ENCODE measurements around the gene MYH9. TPM values are rescaled to one million over a fixed set of nuclear protein-coding genes. Genes with fewer than 3 reads are reported as not detected.

Gene MYH9
- total and polyA plus RNA-seq, 4 experiments from 2014 or later, result 17.3 to 734 (median 597) TPM

DNA sequence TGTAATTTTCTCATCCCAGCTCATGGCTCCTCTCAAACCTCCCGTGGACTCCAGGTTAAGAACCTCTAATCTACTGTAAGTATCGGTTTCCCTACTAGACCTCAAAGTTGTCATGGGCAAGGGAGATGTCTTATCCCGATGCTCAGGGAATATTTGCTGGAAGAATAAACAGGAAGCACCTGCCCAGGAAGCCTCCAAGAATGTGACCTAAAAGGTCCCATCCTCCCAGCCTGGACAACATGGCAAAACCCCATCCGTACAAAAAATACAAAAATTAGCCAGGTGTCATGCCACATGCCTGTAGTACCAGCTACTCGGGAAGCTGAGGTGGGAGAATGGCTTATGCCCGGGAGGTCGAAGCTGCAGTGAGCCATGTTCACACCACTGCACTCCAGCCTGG is 72.4 kb downstream of the MYH9 start:
- Histone ChIP-seq H3K36me3 (ENCODE audit: insufficient read depth, low read length) (peaks cover 96% of the 10 kb centered on the region), H3K4me3 (ENCODE audit: low read length in 2 of 2) (no peak overlapping the region), H3K27ac (ENCODE audit: low read depth, low read length) (no peak overlapping the region), H3K4me1 (ENCODE audit: insufficient read depth, low read length) (no peaks in the 10 kb centered on the region), H3K27me3 (ENCODE audit: insufficient read depth, low read length) (no peaks in the 10 kb centered on the region), H3K9me3 (ENCODE audit: control insufficient read depth in 1 of 2, low read length in 2 of 2) (no peaks in the 10 kb centered on the region)
- Mint-ChIP-seq H3K36me3 (peaks cover 67 to 86% of the 10 kb centered on the region in 2 donors), H3K27me3 (no peaks in the 10 kb centered on the region), H3K4me1 (peaks cover 3 to 9% (median 6%) of the 10 kb centered on the region in 4 donors), H3K4me3 (no peak overlapping the region), H3K27ac (peak overlapping the region in 3 of 7 donors; percentile 4 to 79 (median 62)), H3K9me3 (peaks cover 0 to 4% (median 0%) of the 10 kb centered on the region in 8 donors)
- no peak for DNase-seq
- ChIA-PET POLR2A (ENCODE audit: partially characterized antibody) (interaction anchor here (0.6 to 3.8 kb wide), 4 partner anchors 13 to 156 kb away, joined by 3 to 12 read pairs (median 4); no protein-coding TSS in a partner anchor), CTCF (ENCODE audit: partially characterized antibody) (interaction anchor here (0.7 to 6.6 kb wide), 5 partner anchors 10 to 155 kb away, joined by 3 to 43 read pairs (median 3); no protein-coding TSS in a partner anchor)
- intact Hi-C loops (cut with micrococcal nuclease), result no loop called here

DNA sequence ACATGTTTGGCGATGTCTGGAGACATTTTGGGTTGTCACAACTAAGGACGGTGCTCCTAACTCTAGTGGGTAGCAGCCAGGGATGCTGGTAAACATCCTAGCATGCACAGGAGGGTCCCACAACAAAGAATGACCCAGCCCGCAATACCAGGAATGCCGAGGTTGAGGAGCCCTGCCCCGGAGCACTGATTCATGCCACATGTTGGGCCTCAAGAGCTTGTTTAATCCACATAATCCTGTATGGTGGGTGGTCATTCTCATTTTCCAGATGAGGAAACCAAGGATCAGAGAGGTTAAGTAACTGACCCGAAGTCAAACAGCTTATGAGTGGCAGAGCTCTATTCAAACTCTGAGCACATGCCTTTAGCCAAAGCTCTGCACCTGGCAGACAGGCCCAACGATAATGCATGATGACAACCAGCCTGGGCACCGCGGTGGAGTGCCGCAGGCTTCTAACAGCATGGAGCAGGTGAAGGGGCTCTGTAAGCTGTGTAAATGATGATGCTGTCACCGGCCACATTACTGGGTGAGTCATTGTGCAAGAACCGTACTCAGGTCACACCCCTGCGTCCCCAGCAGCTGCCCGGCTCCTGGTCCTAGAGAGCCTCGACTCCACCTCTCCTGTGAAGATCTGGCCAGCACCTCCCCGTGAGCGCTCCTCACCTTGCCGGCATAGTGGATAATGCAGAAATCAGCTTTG is 76.2 kb downstream of the MYH9 start:
- POLR2A ChIA-PET (ENCODE audit: partially characterized antibody), result interaction anchor here (0.8 to 1.7 kb wide), 3 partner anchors 10 to 34 kb away, joined by 3 to 6 read pairs (median 3); no protein-coding TSS in a partner anchor
- Mint-ChIP-seq H3K4me3 (no peak overlapping the region), H3K27ac (peak overlapping the region in 2 of 7 donors; percentile 24 to 30), H3K36me3 (peaks cover 52 to 80% of the 10 kb centered on the region in 2 donors), H3K9me3 (peaks cover 0 to 4% (median 0%) of the 10 kb centered on the region in 8 donors), H3K27me3 (no peaks in the 10 kb centered on the region), H3K4me1 (peaks cover under 1 to 13% (median 2%) of the 10 kb centered on the region in 4 donors)
- Histone ChIP-seq H3K9me3 (ENCODE audit: control insufficient read depth in 1 of 2, low read length in 2 of 2) (no peaks in the 10 kb centered on the region), H3K36me3 (ENCODE audit: insufficient read depth, low read length) (peaks cover 93% of the 10 kb centered on the region), H3K27me3 (ENCODE audit: insufficient read depth, low read length) (no peaks in the 10 kb centered on the region), H3K4me3 (ENCODE audit: low read length in 2 of 2) (no peak overlapping the region), H3K4me1 (ENCODE audit: insufficient read depth, low read length) (no peaks in the 10 kb centered on the region), H3K27ac (ENCODE audit: low read depth, low read length) (no peak overlapping the region)
- peak in 1 of 5 donors; percentile 21 for DNase-seq
- CTCF ChIA-PET (ENCODE audit: partially characterized antibody), result interaction anchor here (1.3 to 6.6 kb wide), 3 partner anchors 11 to 159 kb away, joined by 3 to 43 read pairs (median 10); no protein-coding TSS in a partner anchor
- intact Hi-C loops (cut with micrococcal nuclease), result no loop called here

DNA sequence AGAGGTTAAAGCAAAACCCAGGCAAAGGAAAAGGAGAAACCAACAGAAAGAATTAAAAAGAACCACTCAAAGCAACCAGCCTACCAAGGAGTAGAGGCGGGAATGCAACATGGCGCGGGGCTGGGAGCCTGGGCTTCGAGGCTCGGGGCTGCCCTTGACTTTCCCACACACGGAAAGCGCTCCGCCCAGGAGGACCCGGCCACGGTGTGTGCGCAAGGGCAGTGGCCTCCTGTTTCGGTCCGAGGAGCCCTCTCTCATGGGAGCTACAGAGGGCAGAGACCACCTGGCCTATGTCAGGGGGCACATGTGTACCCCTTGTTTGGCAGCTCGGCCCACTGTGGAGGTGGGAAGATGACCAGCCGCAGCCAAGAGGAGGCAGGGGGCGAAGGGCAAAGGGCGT is 78.9 kb downstream of the MYH9 start:
- ChIA-PET POLR2A (ENCODE audit: partially characterized antibody) (interaction anchor here (1.3 to 2.1 kb wide), 2 partner anchors 15 to 162 kb away, joined by 4 read pairs; no protein-coding TSS in a partner anchor), CTCF (ENCODE audit: partially characterized antibody) (interaction anchor here (1.5 kb wide), 1 partner anchor 162 kb away, joined by 4 read pairs; no protein-coding TSS in a partner anchor)
- H3K4me1 Mint-ChIP-seq, result peaks cover 0 to 13% (median under 1%) of the 10 kb centered on the region in 4 donors
- peak overlapping the region in 1 of 8 donors; percentile 31 for H3K4me3 Mint-ChIP-seq
- DNase-seq, result peak in 1 of 5 donors; percentile 10
- peaks cover 0 to 5% (median 0%) of the 10 kb centered on the region in 8 donors for H3K9me3 Mint-ChIP-seq
- no peak overlapping the region for H3K27ac ChIP-seq (ENCODE audit: low read depth, low read length)
- no peaks in the 10 kb centered on the region for H3K4me1 ChIP-seq (ENCODE audit: insufficient read depth, low read length)
- peaks cover 95% of the 10 kb centered on the region for H3K36me3 ChIP-seq (ENCODE audit: insufficient read depth, low read length)
- peak overlapping the region in 3 of 7 donors; percentile 2 to 75 (median 59) for H3K27ac Mint-ChIP-seq
- intact Hi-C loops (cut with micrococcal nuclease), result no loop called here
- H3K9me3 ChIP-seq (ENCODE audit: control insufficient read depth in 1 of 2, low read length in 2 of 2), result no peaks in the 10 kb centered on the region
- peaks cover 58 to 85% of the 10 kb centered on the region in 2 donors for H3K36me3 Mint-ChIP-seq
- no peaks in the 10 kb centered on the region for H3K27me3 Mint-ChIP-seq
- H3K27me3 ChIP-seq (ENCODE audit: insufficient read depth, low read length), result no peaks in the 10 kb centered on the region
- no peak overlapping the region for H3K4me3 ChIP-seq (ENCODE audit: low read length in 2 of 2)

DNA sequence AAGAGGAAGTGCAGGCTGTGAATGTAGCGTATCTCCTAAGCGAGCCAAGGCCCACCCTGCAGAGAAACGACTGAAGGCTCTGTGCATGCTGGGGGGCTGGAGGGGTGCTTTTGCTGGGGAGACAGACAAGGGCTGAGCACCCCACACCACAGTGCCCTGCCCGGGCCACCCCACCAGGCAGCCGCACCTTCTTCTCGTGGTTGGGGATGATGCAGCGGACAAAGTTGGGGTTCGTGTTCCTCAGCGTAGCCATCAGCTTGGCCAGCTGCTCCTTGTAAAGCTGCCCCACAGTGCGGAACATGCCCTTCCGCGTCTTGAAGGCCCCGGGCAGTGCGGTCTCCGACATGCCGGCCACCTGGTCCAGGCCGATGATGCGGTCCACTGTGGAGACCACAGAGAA is 81.5 kb downstream of the MYH9 start:
- POLR2A ChIA-PET (ENCODE audit: partially characterized antibody), result interaction anchor here (1.6 to 4.7 kb wide), 2 partner anchors 27 to 174 kb away, joined by 6 to 23 read pairs; no protein-coding TSS in a partner anchor
- CTCF ChIA-PET (ENCODE audit: partially characterized antibody), result interaction anchor here (1.3 to 11.4 kb wide), 2 partner anchors 163 to 164 kb away, joined by 4 to 204 read pairs; no protein-coding TSS in a partner anchor

DNA sequence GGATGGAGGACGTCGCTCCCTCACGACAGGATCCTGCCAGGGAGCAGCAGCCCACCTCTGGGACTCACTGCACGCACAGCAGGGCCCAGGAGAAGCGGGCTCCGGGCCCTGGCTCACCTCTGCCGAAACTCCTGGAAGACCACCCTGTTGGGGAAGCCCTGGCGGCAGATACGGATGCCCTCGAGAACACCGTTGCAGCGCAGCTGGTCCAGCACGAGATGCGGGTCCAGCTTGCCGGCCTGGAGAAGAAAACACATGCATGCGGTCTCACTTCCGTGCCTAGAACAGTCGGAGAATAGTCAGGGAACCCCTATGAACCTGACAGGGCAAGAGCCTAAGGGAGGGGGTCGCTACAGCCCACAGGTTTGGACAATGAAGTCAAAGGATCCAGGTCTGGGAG is 82.0 kb downstream of the MYH9 start:
- H3K4me1 ChIP-seq (ENCODE audit: insufficient read depth, low read length), result peaks cover 11% of the 10 kb centered on the region
- no peaks in the 10 kb centered on the region for H3K27me3 ChIP-seq (ENCODE audit: insufficient read depth, low read length)
- Mint-ChIP-seq H3K27ac (peak overlapping the region in 2 of 7 donors; percentile 29 to 61), H3K27me3 (no peaks in the 10 kb centered on the region), H3K9me3 (peaks cover 0 to 2% (median 0%) of the 10 kb centered on the region in 8 donors), H3K4me1 (peaks cover 3 to 16% (median 10%) of the 10 kb centered on the region in 4 donors), H3K4me3 (no peak overlapping the region), H3K36me3 (peaks cover 57 to 84% of the 10 kb centered on the region in 2 donors)
- ChIA-PET POLR2A (ENCODE audit: partially characterized antibody) (interaction anchor here (4.7 kb wide), 1 partner anchor 27 kb away, joined by 23 read pairs; no protein-coding TSS in a partner anchor), CTCF (ENCODE audit: partially characterized antibody) (interaction anchor here (1.0 to 11.4 kb wide), 2 partner anchors 10 to 164 kb away, joined by 3 to 204 read pairs; no protein-coding TSS in a partner anchor)
- intact Hi-C loops (cut with micrococcal nuclease), result no loop called here
- no peaks in the 10 kb centered on the region for H3K9me3 ChIP-seq (ENCODE audit: control insufficient read depth in 1 of 2, low read length in 2 of 2)
- H3K27ac ChIP-seq (ENCODE audit: low read depth, low read length), result no peak overlapping the region
- no peak overlapping the region for H3K4me3 ChIP-seq (ENCODE audit: low read length in 2 of 2)
- H3K36me3 ChIP-seq (ENCODE audit: insufficient read depth, low read length), result peaks cover 94% of the 10 kb centered on the region
- peak in 1 of 5 donors; percentile 26 for DNase-seq

More for the DNA sequence above, 81.5 kb downstream of the MYH9 start:
- peaks cover 0 to 2% (median 0%) of the 10 kb centered on the region in 8 donors for H3K9me3 Mint-ChIP-seq
- H3K27ac ChIP-seq (ENCODE audit: low read depth, low read length), result no peak overlapping the region
- H3K4me1 ChIP-seq (ENCODE audit: insufficient read depth, low read length), result peaks cover 8% of the 10 kb centered on the region
- H3K27ac Mint-ChIP-seq, result peak overlapping the region in 1 of 7 donors; percentile 58
- H3K27me3 Mint-ChIP-seq, result no peaks in the 10 kb centered on the region
- H3K4me3 Mint-ChIP-seq, result no peak overlapping the region
- DNase-seq, result peak in 1 of 5 donors; percentile 5
- H3K4me1 Mint-ChIP-seq, result peaks cover 3 to 12% (median 8%) of the 10 kb centered on the region in 4 donors
- intact Hi-C loops (cut with micrococcal nuclease), result no loop called here
- no peak overlapping the region for H3K4me3 ChIP-seq (ENCODE audit: low read length in 2 of 2)
- H3K9me3 ChIP-seq (ENCODE audit: control insufficient read depth in 1 of 2, low read length in 2 of 2), result no peaks in the 10 kb centered on the region
- H3K36me3 ChIP-seq (ENCODE audit: insufficient read depth, low read length), result peaks cover 94% of the 10 kb centered on the region
- no peaks in the 10 kb centered on the region for H3K27me3 ChIP-seq (ENCODE audit: insufficient read depth, low read length)
- H3K36me3 Mint-ChIP-seq, result peaks cover 54 to 84% of the 10 kb centered on the region in 2 donors

DNA sequence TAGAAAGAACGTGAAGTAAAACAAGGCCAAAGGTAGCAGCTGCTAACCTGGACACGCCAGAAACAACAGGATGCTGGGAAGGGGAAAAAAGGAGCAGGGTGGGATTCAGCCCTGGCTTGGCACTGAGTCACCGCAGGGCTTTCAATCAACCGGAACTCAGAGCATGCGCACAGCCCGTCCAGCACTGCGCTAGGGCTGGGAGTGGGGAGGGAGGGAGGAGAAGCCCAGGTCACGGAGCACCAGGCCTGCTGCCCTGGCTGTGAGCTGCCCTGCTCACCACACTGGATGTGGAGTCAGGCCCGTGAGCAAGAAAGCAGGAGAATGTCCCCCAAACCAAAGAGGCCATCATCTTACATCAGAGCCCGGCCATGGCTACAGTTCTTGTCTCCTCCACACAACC is 83.3 kb downstream of the MYH9 start:
- H3K4me1 Mint-ChIP-seq, result peaks cover 3 to 17% (median 11%) of the 10 kb centered on the region in 4 donors
- DNase-seq, result peak in 1 of 5 donors; percentile 1
- Histone ChIP-seq H3K4me3 (ENCODE audit: low read length in 2 of 2) (no peak overlapping the region), H3K9me3 (ENCODE audit: control insufficient read depth in 1 of 2, low read length in 2 of 2) (no peaks in the 10 kb centered on the region), H3K4me1 (ENCODE audit: insufficient read depth, low read length) (peaks cover 11% of the 10 kb centered on the region), H3K27me3 (ENCODE audit: insufficient read depth, low read length) (no peaks in the 10 kb centered on the region), H3K36me3 (ENCODE audit: insufficient read depth, low read length) (peaks cover 98% of the 10 kb centered on the region), H3K27ac (ENCODE audit: low read depth, low read length) (no peak overlapping the region)
- H3K4me3 Mint-ChIP-seq, result no peak overlapping the region
- peak overlapping the region in 4 of 7 donors; percentile 25 to 78 (median 44) for H3K27ac Mint-ChIP-seq
- H3K27me3 Mint-ChIP-seq, result no peaks in the 10 kb centered on the region
- CTCF ChIA-PET (ENCODE audit: partially characterized antibody), result interaction anchor here (1.4 to 11.4 kb wide), 2 partner anchors 23 to 166 kb away, joined by 4 to 204 read pairs; no protein-coding TSS in a partner anchor
- POLR2A ChIA-PET (ENCODE audit: partially characterized antibody), result interaction anchor here (0.7 to 4.7 kb wide), 4 partner anchors 9 to 163 kb away, joined by 3 to 23 read pairs (median 4); no protein-coding TSS in a partner anchor
- peaks cover 58 to 86% of the 10 kb centered on the region in 2 donors for H3K36me3 Mint-ChIP-seq
- peaks cover 0 to 2% (median 0%) of the 10 kb centered on the region in 8 donors for H3K9me3 Mint-ChIP-seq
- intact Hi-C loops (cut with micrococcal nuclease), result no loop called here
